ENCODE data around the gene MRS2. TPM values are rescaled to one million over a fixed set of nuclear protein-coding genes. Genes with fewer than 3 reads are reported as not detected.

The MRS2 gene
- total and polyA plus RNA-seq, 2 donors (not counting 3 experiments of a cell fraction or from before 2014, with no cell fraction given) = 12.1 to 21.1 TPM

GRCh38 chr6:24356310-24356973 lies 46.3 kb upstream of the MRS2 start:
- peaks cover 2% of the 10 kb centered on the region for H3K4me1 ChIP-seq (ENCODE audit: control insufficient read depth, extremely low read depth, insufficient read depth, low read length)
- no peak overlapping the region for H2AFZ ChIP-seq (ENCODE audit: low read depth, low read length)
- H3K9me1 ChIP-seq (replicated peaks; ENCODE audit: control insufficient read depth, extremely low read depth, insufficient read depth, low read length) = no peaks in the 10 kb centered on the region
- intact Hi-C loops (cut with micrococcal nuclease) = no loop called here
- H3K4me3 ChIP-seq (replicated peaks in 1 of 3; ENCODE audit: insufficient read depth in 1 of 3, low read depth in 1 of 3, low read length in 3 of 3) = no peak overlapping the region
- POLR2A ChIA-PET = no interaction called here
- no TSS peak for BruUV-seq (replicated peaks)
- no peaks in the 10 kb centered on the region for H3K9me3 ChIP-seq (replicated peaks; ENCODE audit: control insufficient read depth, insufficient read depth, low read length)
- no peaks in the 10 kb centered on the region for H4K20me1 ChIP-seq (replicated peaks; ENCODE audit: control insufficient read depth, extremely low read depth, insufficient read depth, low read length)
- H3K27ac ChIP-seq (ENCODE audit: insufficient read depth, low read depth, low read length) = no peak overlapping the region
- DNase-seq (ENCODE audit: low read depth, low spot score) (no peak), FAIRE-seq (no peak)
- TF ChIP-seq MAX (IDR thresholded peaks at IDR 0.05; ENCODE audit: insufficient read depth, insufficient read length) = no peak
- TF ChIP-seq EZH2 (IDR thresholded peaks at IDR 0.05; ENCODE audit: borderline replicate concordance, low read depth, low read length, severe bottlenecking) = no peak
- no peak for TF ChIP-seq POLR2AphosphoS5 (IDR thresholded peaks at IDR 0.05; ENCODE audit: insufficient read depth, low read depth, low read length)
- no peak for TF ChIP-seq FOS (IDR thresholded peaks at IDR 0.05; ENCODE audit: borderline replicate concordance, insufficient read depth, low read length)
- TF ChIP-seq JUN (IDR thresholded peaks at IDR 0.05; ENCODE audit: borderline replicate concordance, insufficient read depth, insufficient read length, low read depth) = no peak
- no peak for TF ChIP-seq CTCF (IDR thresholded peaks at IDR 0.05; ENCODE audit: extremely low read depth in 1 of 2, insufficient read depth in 1 of 2, low read depth in 1 of 2, low read length in 2 of 2)
- no peak for TF ChIP-seq MYC (IDR thresholded peaks at IDR 0.05; ENCODE audit: low read depth, low read length)
- TF ChIP-seq GATA2 (IDR thresholded peaks at IDR 0.05; ENCODE audit: insufficient read depth, insufficient read length, low read depth, low read length) = no peak
- TF ChIP-seq POLR2A (IDR thresholded peaks at IDR 0.05; ENCODE audit: low read depth, low read length) = no peak
- no peak overlapping the region for H3K9ac ChIP-seq (replicated peaks; ENCODE audit: extremely low read depth, insufficient read depth, low read length)
- peaks cover 11 to 25% of the 10 kb centered on the region in 2 experiments for H3K27me3 ChIP-seq (ENCODE audit: control insufficient read depth in 2 of 2, insufficient read depth in 2 of 2, low read length in 2 of 2)
- dilution Hi-C loops (cut with MboI; ENCODE audit: extremely low pct_ligation_motif_present, low sequenced_read_pairs) = no loop called here
- no peak overlapping the region for H3K4me2 ChIP-seq (ENCODE audit: insufficient read depth, low read length)
- no peaks in the 10 kb centered on the region for H3K79me2 ChIP-seq (ENCODE audit: control insufficient read depth, insufficient read depth, low read length)
- H3K36me3 ChIP-seq (ENCODE audit: control insufficient read depth in 2 of 2, extremely low read depth in 1 of 2, insufficient read depth in 2 of 2, low read length in 2 of 2) = no peaks in the 10 kb centered on the region
- CTCF ChIA-PET = no interaction called here
